Measurements from ENCODE around the gene ABTB2.

Gene ABTB2

GRCh38 chr11:34207487-34208180 lies 150.2 kb downstream of the ABTB2 start:
- no peak for ATAC-seq
- TF ChIP-seq, protein P1, sequence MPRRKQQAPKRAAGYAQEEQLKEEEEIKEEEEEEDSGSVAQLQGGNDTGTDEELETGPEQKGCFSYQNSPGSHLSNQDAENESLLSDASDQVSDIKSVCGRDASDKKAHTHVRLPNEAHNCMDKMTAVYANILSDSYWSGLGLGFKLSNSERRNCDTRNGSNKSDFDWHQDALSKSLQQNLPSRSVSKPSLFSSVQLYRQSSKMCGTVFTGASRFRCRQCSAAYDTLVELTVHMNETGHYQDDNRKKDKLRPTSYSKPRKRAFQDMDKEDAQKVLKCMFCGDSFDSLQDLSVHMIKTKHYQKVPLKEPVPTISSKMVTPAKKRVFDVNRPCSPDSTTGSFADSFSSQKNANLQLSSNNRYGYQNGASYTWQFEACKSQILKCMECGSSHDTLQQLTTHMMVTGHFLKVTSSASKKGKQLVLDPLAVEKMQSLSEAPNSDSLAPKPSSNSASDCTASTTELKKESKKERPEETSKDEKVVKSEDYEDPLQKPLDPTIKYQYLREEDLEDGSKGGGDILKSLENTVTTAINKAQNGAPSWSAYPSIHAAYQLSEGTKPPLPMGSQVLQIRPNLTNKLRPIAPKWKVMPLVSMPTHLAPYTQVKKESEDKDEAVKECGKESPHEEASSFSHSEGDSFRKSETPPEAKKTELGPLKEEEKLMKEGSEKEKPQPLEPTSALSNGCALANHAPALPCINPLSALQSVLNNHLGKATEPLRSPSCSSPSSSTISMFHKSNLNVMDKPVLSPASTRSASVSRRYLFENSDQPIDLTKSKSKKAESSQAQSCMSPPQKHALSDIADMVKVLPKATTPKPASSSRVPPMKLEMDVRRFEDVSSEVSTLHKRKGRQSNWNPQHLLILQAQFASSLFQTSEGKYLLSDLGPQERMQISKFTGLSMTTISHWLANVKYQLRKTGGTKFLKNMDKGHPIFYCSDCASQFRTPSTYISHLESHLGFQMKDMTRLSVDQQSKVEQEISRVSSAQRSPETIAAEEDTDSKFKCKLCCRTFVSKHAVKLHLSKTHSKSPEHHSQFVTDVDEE (CRISPR knock-in tag; IDR thresholded peaks at IDR 0.05) = no peak
- no peak for TF ChIP-seq CREB5 (CRISPR knock-in tag; IDR thresholded peaks at IDR 0.05; ENCODE audit: low read depth)
- no peak for TF ChIP-seq TOX (CRISPR knock-in tag; IDR thresholded peaks at IDR 0.05; ENCODE audit: borderline replicate concordance)
- TF ChIP-seq ZFP3 (CRISPR knock-in tag; IDR thresholded peaks at IDR 0.05) = no peak
- no peak for TF ChIP-seq PPARA (CRISPR knock-in tag; IDR thresholded peaks at IDR 0.05; ENCODE audit: borderline replicate concordance)
- TF ChIP-seq ESRRG (CRISPR knock-in tag; IDR thresholded peaks at IDR 0.05) = no peak
- no peak for TF ChIP-seq SNAI2 (CRISPR knock-in tag; IDR thresholded peaks at IDR 0.05)
- no peak for TF ChIP-seq RARB (CRISPR knock-in tag; IDR thresholded peaks at IDR 0.05)
- no peak for TF ChIP-seq ZC3H10 (CRISPR knock-in tag; IDR thresholded peaks at IDR 0.05)
- no peak for TF ChIP-seq BACH2 (CRISPR knock-in tag; IDR thresholded peaks at IDR 0.05; ENCODE audit: borderline replicate concordance)
- TF ChIP-seq, protein P2, sequence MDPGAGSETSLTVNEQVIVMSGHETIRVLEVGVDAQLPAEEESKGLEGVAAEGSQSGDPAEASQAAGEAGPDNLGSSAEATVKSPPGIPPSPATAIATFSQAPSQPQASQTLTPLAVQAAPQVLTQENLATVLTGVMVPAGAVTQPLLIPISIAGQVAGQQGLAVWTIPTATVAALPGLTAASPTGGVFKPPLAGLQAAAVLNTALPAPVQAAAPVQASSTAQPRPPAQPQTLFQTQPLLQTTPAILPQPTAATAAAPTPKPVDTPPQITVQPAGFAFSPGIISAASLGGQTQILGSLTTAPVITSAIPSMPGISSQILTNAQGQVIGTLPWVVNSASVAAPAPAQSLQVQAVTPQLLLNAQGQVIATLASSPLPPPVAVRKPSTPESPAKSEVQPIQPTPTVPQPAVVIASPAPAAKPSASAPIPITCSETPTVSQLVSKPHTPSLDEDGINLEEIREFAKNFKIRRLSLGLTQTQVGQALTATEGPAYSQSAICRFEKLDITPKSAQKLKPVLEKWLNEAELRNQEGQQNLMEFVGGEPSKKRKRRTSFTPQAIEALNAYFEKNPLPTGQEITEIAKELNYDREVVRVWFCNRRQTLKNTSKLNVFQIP (CRISPR knock-in tag; IDR thresholded peaks at IDR 0.05; ENCODE audit: borderline replicate concordance, low read depth) = no peak
- no peak for TF ChIP-seq ZNF8 (CRISPR knock-in tag; IDR thresholded peaks at IDR 0.05)
- TF ChIP-seq, protein P3, sequence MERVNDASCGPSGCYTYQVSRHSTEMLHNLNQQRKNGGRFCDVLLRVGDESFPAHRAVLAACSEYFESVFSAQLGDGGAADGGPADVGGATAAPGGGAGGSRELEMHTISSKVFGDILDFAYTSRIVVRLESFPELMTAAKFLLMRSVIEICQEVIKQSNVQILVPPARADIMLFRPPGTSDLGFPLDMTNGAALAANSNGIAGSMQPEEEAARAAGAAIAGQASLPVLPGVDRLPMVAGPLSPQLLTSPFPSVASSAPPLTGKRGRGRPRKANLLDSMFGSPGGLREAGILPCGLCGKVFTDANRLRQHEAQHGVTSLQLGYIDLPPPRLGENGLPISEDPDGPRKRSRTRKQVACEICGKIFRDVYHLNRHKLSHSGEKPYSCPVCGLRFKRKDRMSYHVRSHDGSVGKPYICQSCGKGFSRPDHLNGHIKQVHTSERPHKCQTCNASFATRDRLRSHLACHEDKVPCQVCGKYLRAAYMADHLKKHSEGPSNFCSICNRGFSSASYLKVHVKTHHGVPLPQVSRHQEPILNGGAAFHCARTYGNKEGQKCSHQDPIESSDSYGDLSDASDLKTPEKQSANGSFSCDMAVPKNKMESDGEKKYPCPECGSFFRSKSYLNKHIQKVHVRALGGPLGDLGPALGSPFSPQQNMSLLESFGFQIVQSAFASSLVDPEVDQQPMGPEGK (CRISPR knock-in tag; IDR thresholded peaks at IDR 0.05; ENCODE audit: borderline replicate concordance) = no peak
- no peak for TF ChIP-seq OSR1 (CRISPR knock-in tag; IDR thresholded peaks at IDR 0.05)
- TF ChIP-seq ZFP30 (CRISPR knock-in tag; IDR thresholded peaks at IDR 0.05) = no peak
- TF ChIP-seq ZNF70 (CRISPR knock-in tag; IDR thresholded peaks at IDR 0.05) = no peak
- TF ChIP-seq GLIS3 (CRISPR knock-in tag; IDR thresholded peaks at IDR 0.05) = no peak
- TF ChIP-seq ZNF565 (CRISPR knock-in tag; conservative IDR thresholded peaks at IDR 0.05; ENCODE audit: low read depth) = no peak
- TF ChIP-seq ARNTL (CRISPR knock-in tag; IDR thresholded peaks at IDR 0.05; ENCODE audit: borderline replicate concordance, low read depth) = no peak
- no peak for TF ChIP-seq ISL1 (CRISPR knock-in tag; IDR thresholded peaks at IDR 0.05)

GRCh38 chr11:34206407-34207300 lies 151.2 kb downstream of the ABTB2 start:
- peak; percentile 80 for ATAC-seq
- no peak for TF ChIP-seq BACH2 (CRISPR knock-in tag; IDR thresholded peaks at IDR 0.05; ENCODE audit: borderline replicate concordance)
- TF ChIP-seq CSDC2 (CRISPR knock-in tag; IDR thresholded peaks at IDR 0.05) = no peak
- no peak for TF ChIP-seq TOX (CRISPR knock-in tag; IDR thresholded peaks at IDR 0.05; ENCODE audit: borderline replicate concordance)
- TF ChIP-seq, protein P2 (CRISPR knock-in tag; IDR thresholded peaks at IDR 0.05; ENCODE audit: borderline replicate concordance, low read depth) = no peak
- TF ChIP-seq, protein P1 (CRISPR knock-in tag; IDR thresholded peaks at IDR 0.05) = no peak
- no peak for TF ChIP-seq TCF4 (CRISPR knock-in tag; IDR thresholded peaks at IDR 0.05; ENCODE audit: borderline replicate concordance)
- no peak for TF ChIP-seq OSR1 (CRISPR knock-in tag; IDR thresholded peaks at IDR 0.05)

Measured in SK-N-SH treated with all-trans-retinoic acid at 6 μM for 48 hours (cell line).